ENCODE data around the gene SLC45A3. TPM values are rescaled to one million over a fixed set of nuclear protein-coding genes. Genes with fewer than 3 reads are reported as not detected.

The SLC45A3 gene
- total RNA-seq, 3 donors from 2014 or later (not counting 1 experiment from before 2014, with no cell fraction given) = 0.31 to 28.8 (median 1.8) TPM

DNA sequence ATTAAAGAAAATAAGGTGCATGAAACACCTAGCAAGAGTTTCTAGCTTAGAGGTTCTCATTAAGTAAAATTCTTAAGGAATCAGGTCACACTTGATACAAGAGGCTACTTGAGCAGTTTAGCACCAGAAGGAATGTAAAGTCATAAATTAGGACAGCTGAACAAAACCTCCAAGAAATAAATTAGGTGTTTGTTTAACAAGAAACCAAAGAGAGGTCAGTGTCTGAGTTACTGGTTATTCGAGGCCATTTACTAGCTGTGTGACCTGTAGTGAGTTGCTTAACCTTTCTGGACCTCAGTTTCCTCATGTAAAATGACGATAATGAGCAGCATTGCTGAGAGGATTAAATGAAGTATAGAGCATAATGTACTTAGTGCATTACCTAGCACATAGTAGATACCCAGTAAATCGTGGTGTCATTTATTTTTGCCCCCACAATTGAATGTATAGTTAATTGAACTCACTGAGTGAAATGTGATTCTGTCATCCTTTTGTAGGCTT is 47.6 kb downstream of the SLC45A3 start:
- H3K27me3 ChIP-seq (ENCODE audit: control insufficient read depth, insufficient read depth, low read length) = no peaks in the 10 kb centered on the region
- TF ChIP-seq, protein P1, sequence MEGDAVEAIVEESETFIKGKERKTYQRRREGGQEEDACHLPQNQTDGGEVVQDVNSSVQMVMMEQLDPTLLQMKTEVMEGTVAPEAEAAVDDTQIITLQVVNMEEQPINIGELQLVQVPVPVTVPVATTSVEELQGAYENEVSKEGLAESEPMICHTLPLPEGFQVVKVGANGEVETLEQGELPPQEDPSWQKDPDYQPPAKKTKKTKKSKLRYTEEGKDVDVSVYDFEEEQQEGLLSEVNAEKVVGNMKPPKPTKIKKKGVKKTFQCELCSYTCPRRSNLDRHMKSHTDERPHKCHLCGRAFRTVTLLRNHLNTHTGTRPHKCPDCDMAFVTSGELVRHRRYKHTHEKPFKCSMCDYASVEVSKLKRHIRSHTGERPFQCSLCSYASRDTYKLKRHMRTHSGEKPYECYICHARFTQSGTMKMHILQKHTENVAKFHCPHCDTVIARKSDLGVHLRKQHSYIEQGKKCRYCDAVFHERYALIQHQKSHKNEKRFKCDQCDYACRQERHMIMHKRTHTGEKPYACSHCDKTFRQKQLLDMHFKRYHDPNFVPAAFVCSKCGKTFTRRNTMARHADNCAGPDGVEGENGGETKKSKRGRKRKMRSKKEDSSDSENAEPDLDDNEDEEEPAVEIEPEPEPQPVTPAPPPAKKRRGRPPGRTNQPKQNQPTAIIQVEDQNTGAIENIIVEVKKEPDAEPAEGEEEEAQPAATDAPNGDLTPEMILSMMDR (IDR thresholded peaks at IDR 0.05) = no peak
- H3K27ac ChIP-seq (ENCODE audit: low read length) = peak overlapping the region; percentile 97
- peaks cover 5 to 14% of the 10 kb centered on the region in 2 donors for H3K27me3 Mint-ChIP-seq (ENCODE audit: low read depth in 2 of 2)
- H3K9me3 Mint-ChIP-seq = no peaks in the 10 kb centered on the region
- peaks cover 27 to 34% of the 10 kb centered on the region in 2 donors for H3K4me1 Mint-ChIP-seq
- DNase-seq (peak in 1 of 2 donors; percentile 25), ATAC-seq (no peak)
- no peak overlapping the region for H3K4me3 ChIP-seq (ENCODE audit: low read length)
- H3K27ac Mint-ChIP-seq = peak overlapping the region; percentile 97 to 99
- H3K36me3 ChIP-seq (ENCODE audit: control insufficient read depth, insufficient read depth, low read length) = peaks cover 4% of the 10 kb centered on the region
- no peaks in the 10 kb centered on the region for H3K9me3 ChIP-seq (ENCODE audit: control insufficient read depth, insufficient read depth, low read length)
- WGBS (ENCODE audit: insufficient coverage) = 92% methylated on average over 2 of the region's 3 CpGs
- no peaks in the 10 kb centered on the region for H3K36me3 Mint-ChIP-seq
- intact Hi-C loops (cut with micrococcal nuclease) = loop anchor here (1.0 to 5.0 kb wide), 4 partner anchors 40 to 345 kb away; no protein-coding TSS in a partner anchor
- H3K4me1 ChIP-seq (ENCODE audit: control insufficient read depth, insufficient read depth, low read length) = peaks cover 19% of the 10 kb centered on the region
- peak overlapping the region; percentile 89 for H3K4me3 Mint-ChIP-seq

DNA sequence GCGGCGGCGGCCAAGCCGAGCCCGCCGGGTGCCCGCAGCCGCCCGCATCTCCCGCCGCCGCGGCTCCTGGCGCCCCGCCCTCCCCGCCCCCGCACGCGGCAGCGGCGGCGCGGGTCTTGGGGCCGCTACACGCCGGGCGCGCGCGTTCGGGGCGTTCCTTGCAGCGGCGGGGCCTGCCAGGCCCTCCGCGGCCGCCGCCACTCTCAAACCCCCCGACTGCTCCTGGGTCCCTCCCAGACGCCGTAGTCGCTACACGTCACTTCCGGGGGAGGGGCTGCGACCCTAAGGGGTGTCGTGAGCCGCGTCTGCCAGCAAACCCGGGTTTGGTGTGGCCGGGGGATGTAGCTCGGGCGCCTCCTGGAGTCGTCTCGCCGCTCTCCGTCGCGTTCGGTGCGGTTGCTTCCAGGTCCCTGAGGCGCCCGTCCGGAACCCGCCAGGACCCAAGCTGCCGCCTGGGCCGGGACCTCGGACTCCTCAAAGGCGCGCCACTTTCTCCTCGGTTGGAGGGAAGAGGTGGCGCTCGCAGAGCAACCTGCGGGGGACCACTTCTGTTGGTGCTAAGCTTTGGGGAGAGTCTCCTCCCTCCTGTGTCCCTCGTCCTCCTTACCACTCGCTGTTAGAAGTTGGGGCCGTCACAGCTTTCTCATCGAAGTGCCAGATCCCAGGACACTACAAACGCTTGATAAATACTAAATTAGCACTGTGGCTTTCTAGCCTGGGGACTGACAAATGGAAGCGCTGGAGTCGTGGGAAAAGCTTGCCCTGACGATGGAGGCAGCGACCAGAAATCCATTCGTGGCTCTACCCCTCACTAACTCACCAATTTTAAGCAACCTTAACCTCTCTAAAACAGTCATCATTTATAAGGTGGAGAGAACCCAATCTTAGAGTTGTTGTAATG is 48.3 kb downstream of the SLC45A3 start, which contains the start of gene ELK4:
ELK4 (minus strand) TSS at position 244 of the 901 bp plus-strand sequence. CDS start 8,129 bp downstream, outside the sequence.
- intact Hi-C loops (cut with micrococcal nuclease) = loop anchor here (1.0 to 5.0 kb wide), 4 partner anchors 40 to 345 kb away; no protein-coding TSS in a partner anchor
- Mint-ChIP-seq H3K9me3 (no peaks in the 10 kb centered on the region), H3K27ac (peak within 1 kb of the TSS; percentile 97 to 99)

GRCh38 chr1:205631010-205631767 is 49.1 kb downstream of the SLC45A3 start:
- peaks cover 24% of the 10 kb centered on the region for H3K4me1 ChIP-seq (ENCODE audit: control insufficient read depth, insufficient read depth, low read length)

More for the DNA sequence above, 48.3 kb downstream of the SLC45A3 start, which contains the start of gene ELK4:
- Histone ChIP-seq H3K27ac (ENCODE audit: low read length) (peak within 1 kb of the TSS; percentile 97), H3K9me3 (ENCODE audit: control insufficient read depth, insufficient read depth, low read length) (no peaks in the 10 kb centered on the region), H3K36me3 (ENCODE audit: control insufficient read depth, insufficient read depth, low read length) (peaks cover 4% of the 10 kb centered on the region), H3K4me1 (ENCODE audit: control insufficient read depth, insufficient read depth, low read length) (peaks cover 21% of the 10 kb centered on the region), H3K27me3 (ENCODE audit: control insufficient read depth, insufficient read depth, low read length) (no peaks in the 10 kb centered on the region), H3K4me3 (ENCODE audit: low read length) (peak within 1 kb of the TSS; percentile 74)
- Mint-ChIP-seq H3K36me3 (no peaks in the 10 kb centered on the region), H3K4me3 (peak within 1 kb of the TSS; percentile 97), H3K27me3 (ENCODE audit: low read depth in 2 of 2) (peaks cover 0 to 7% of the 10 kb centered on the region in 2 donors), H3K4me1 (peaks cover 29 to 36% of the 10 kb centered on the region in 2 donors)
- DNase-seq = peak; percentile 99 to 100
- peak; percentile 83 to 93 (median 84) for ATAC-seq
- TF ChIP-seq, protein P1 (IDR thresholded peaks at IDR 0.05) = peak; percentile 75
- under 1% methylated on average over 80 of the region's 83 CpGs for WGBS (ENCODE audit: insufficient coverage)

More at GRCh38 chr1:205631010-205631767, 49.1 kb downstream of the SLC45A3 start:
- peak overlapping the region; percentile 97 for H3K4me3 Mint-ChIP-seq
- H3K27me3 Mint-ChIP-seq (ENCODE audit: low read depth in 2 of 2) = no peaks in the 10 kb centered on the region
- Histone ChIP-seq H3K27me3 (ENCODE audit: control insufficient read depth, insufficient read depth, low read length) (no peaks in the 10 kb centered on the region), H3K9me3 (ENCODE audit: control insufficient read depth, insufficient read depth, low read length) (no peaks in the 10 kb centered on the region), H3K36me3 (ENCODE audit: control insufficient read depth, insufficient read depth, low read length) (peaks cover 4% of the 10 kb centered on the region), H3K27ac (ENCODE audit: low read length) (peak overlapping the region; percentile 89), H3K4me3 (ENCODE audit: low read length) (peak overlapping the region; percentile 71)
- H3K36me3 Mint-ChIP-seq = no peaks in the 10 kb centered on the region
- ATAC-seq (peak; percentile 58 to 78 (median 63)), DNase-seq (peak; percentile 66 to 93)
- H3K27ac Mint-ChIP-seq = peak overlapping the region; percentile 97 to 99
- H3K4me1 Mint-ChIP-seq = peaks cover 37 to 44% of the 10 kb centered on the region in 2 donors
- H3K9me3 Mint-ChIP-seq = no peaks in the 10 kb centered on the region
- TF ChIP-seq, protein P1 (IDR thresholded peaks at IDR 0.05) = no peak
- intact Hi-C loops (cut with micrococcal nuclease) = loop anchor here (5.0 kb wide), 1 partner anchor 344 kb away; no protein-coding TSS in a partner anchor
- under 1% methylated on average over 81 of the region's 81 CpGs for WGBS (ENCODE audit: insufficient coverage)
